ENCODE measurements around the gene NDUFA7.

- TF ChIP-seq EZH2 (IDR thresholded peaks at IDR 0.05; ENCODE audit: low read length, missing control alignments), result no peak
- TF ChIP-seq, protein P1, sequence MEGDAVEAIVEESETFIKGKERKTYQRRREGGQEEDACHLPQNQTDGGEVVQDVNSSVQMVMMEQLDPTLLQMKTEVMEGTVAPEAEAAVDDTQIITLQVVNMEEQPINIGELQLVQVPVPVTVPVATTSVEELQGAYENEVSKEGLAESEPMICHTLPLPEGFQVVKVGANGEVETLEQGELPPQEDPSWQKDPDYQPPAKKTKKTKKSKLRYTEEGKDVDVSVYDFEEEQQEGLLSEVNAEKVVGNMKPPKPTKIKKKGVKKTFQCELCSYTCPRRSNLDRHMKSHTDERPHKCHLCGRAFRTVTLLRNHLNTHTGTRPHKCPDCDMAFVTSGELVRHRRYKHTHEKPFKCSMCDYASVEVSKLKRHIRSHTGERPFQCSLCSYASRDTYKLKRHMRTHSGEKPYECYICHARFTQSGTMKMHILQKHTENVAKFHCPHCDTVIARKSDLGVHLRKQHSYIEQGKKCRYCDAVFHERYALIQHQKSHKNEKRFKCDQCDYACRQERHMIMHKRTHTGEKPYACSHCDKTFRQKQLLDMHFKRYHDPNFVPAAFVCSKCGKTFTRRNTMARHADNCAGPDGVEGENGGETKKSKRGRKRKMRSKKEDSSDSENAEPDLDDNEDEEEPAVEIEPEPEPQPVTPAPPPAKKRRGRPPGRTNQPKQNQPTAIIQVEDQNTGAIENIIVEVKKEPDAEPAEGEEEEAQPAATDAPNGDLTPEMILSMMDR (conservative IDR thresholded peaks at IDR 0.05 in 1 of 2, IDR thresholded peaks at IDR 0.05 in 1 of 2; ENCODE audit: low read depth in 1 of 2, low read length in 2 of 2), result no peak
Observed at GRCh38 chr19:8308891-8309291, 12.3 kb downstream of the NDUFA7 start.

Measured in fibroblast of lung (primary cell).